Measurements from ENCODE around the gene SYCE3.

Gene SYCE3

GRCh38 chr22:50601669-50602337, 39.1 kb upstream of the SYCE3 start:
- intact Hi-C loops (cut with DNase I), result no loop called here
- DNase-seq, result peak in 1 of 42 donors; percentile 3

GRCh38 chr22:50600967-50601668, 38.4 kb upstream of the SYCE3 start:
- intact Hi-C loops (cut with DNase I), result no loop called here
- peak in 2 of 42 donors; percentile 10 to 26 for DNase-seq

GRCh38 chr22:50600538-50600937, 37.8 kb upstream of the SYCE3 start, which contains the start of gene MAPK8IP2:
TSS of gene MAPK8IP2 (plus strand) at chr22:50600793. CDS start at chr22:50600819, 26 bp downstream.
- intact Hi-C loops (cut with DNase I), result no loop called here
- DNase-seq, result peak in 38 of 42 donors; percentile 33 to 76 (median 60)

- peak in 32 of 42 donors; percentile 32 to 83 (median 54) for DNase-seq
- intact Hi-C loops (cut with DNase I), result no loop called here
These were observed 37.2 kb upstream of the SYCE3 start for GRCh38 chr22:50599816-50600455.

- intact Hi-C loops (cut with DNase I), result no loop called here
- no peak for DNase-seq
These were observed 34.4 kb upstream of the SYCE3 start for GRCh38 chr22:50597097-50597496.

- DNase-seq, result no peak
- intact Hi-C loops (cut with DNase I), result no loop called here
These were observed 32.5 kb upstream of the SYCE3 start for GRCh38 chr22:50595189-50595588.

- intact Hi-C loops (cut with DNase I), result no loop called here
- no peak for DNase-seq
These were observed 24.7 kb upstream of the SYCE3 start for GRCh38 chr22:50587407-50587806.

- no peak for DNase-seq
These were observed 23.7 kb upstream of the SYCE3 start for GRCh38 chr22:50586416-50586815.

GRCh38 chr22:50585781-50586180, 23.1 kb upstream of the SYCE3 start:
- DNase-seq, result no peak
- intact Hi-C loops (cut with DNase I), result no loop called here

More at GRCh38 chr22:50586416-50586815, 23.7 kb upstream of the SYCE3 start:
- intact Hi-C loops (cut with DNase I), result no loop called here

- intact Hi-C loops (cut with DNase I), result no loop called here
- DNase-seq, result no peak
These were observed 22.5 kb upstream of the SYCE3 start for GRCh38 chr22:50585238-50585637.

GRCh38 chr22:50584106-50585096, 21.7 kb upstream of the SYCE3 start:
- intact Hi-C loops (cut with DNase I), result loop anchor here (5.0 kb wide), 1 partner anchor 57 kb away; the partner anchor contains the start of gene SCO2

GRCh38 chr22:50583294-50583861, 20.7 kb upstream of the SYCE3 start:
- peak in 2 of 42 donors; percentile 23 to 35 for DNase-seq
- intact Hi-C loops (cut with DNase I), result loop anchor here (5.0 kb wide), 1 partner anchor 56 kb away; the partner anchor contains the start of gene SCO2

More at GRCh38 chr22:50584106-50585096, 21.7 kb upstream of the SYCE3 start:
- DNase-seq, result no peak

- intact Hi-C loops (cut with DNase I), result loop anchor here (5.0 kb wide), 1 partner anchor 55 kb away; the partner anchor contains the start of gene SCO2
- peak; percentile 96 to 100 (median 99) for DNase-seq
These were observed 20.0 kb upstream of the SYCE3 start, which contains the start of gene CHKB for GRCh38 chr22:50582493-50583293. TSS of gene CHKB (minus strand) at chr22:50582849. CDS start at chr22:50582781, 68 bp downstream.

GRCh38 chr22:50581950-50582492, 19.3 kb upstream of the SYCE3 start:
- DNase-seq, result peak in 17 of 42 donors; percentile 13 to 57 (median 44)
- intact Hi-C loops (cut with DNase I), result loop anchor here (5.0 kb wide), 1 partner anchor 55 kb away; the partner anchor contains the start of gene SCO2

GRCh38 chr22:50581031-50581949, 18.6 kb upstream of the SYCE3 start:
- peak in 25 of 42 donors; percentile 24 to 85 (median 56) for DNase-seq
- intact Hi-C loops (cut with DNase I), result loop anchor here (5.0 kb wide), 1 partner anchor 54 kb away; the partner anchor contains the start of gene SCO2

GRCh38 chr22:50579752-50580151, 17.0 kb upstream of the SYCE3 start:
- intact Hi-C loops (cut with DNase I), result loop anchor here (5.0 kb wide), 1 partner anchor 52 kb away; the partner anchor contains the start of gene SCO2

More at GRCh38 chr22:50579752-50580151, 17.0 kb upstream of the SYCE3 start:
- DNase-seq, result no peak
